ENCODE results near the gene MPP4. TPM values are rescaled to one million over a fixed set of nuclear protein-coding genes. Genes with fewer than 3 reads are reported as not detected.

Gene MPP4
- total and polyA plus RNA-seq, 2 of the 13 experiments (the other 11 are each of a cell fraction or from before 2014, with no cell fraction given): not detected

DNA sequence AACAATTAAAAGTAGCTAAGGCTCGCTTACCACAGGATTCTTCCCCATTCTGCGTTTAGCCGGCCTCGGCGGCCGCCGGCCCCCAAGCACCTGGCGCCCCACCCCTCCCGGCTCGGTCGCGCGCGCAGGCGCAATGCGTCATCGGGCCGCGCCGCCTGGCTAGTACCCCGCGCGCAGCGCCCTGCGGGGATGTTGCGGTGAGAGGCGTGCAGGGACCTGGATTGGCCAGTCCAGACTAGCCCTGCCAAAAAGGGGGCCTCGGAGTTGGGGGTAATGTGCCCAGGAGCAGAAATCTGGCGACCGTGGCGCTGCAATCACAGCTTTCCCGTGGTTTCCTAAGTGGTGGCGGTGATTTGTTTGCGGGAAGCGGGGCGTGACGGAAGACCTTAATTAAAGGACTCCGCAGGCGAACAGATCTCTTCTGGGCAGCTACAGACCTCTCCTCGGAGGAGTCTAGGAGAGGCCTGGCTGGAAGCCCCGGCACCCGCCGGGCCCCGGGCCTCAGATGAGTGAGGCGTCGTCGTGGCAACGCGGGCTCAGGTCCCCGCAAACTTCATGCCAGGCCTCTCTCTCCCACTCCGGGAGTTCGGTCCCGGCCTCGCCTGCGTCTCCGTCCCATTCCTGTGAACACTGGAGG lies 55.7 kb downstream of the MPP4 start (continued):
- TF ChIP-seq ZNF749 (CRISPR knock-in tag; IDR thresholded peaks at IDR 0.05; ENCODE audit: borderline replicate concordance): peak; percentile 79; the same call in 1 of the 2 replicates
- TF ChIP-seq RFXANK (CRISPR knock-in tag; IDR thresholded peaks at IDR 0.05): no peak
- no peak for TF ChIP-seq ATF7 (IDR thresholded peaks at IDR 0.05)
- TF ChIP-seq ATF7 (CRISPR knock-in tag; IDR thresholded peaks at IDR 0.05): no peak
- TF ChIP-seq TEAD2 (CRISPR knock-in tag; IDR thresholded peaks at IDR 0.05): 0 out of 2 replicates have a peak, but pooled peaks have one; percentile 36
- TF ChIP-seq AGO1 (IDR thresholded peaks at IDR 0.05; ENCODE audit: low read depth, low read length, poor library complexity, severe bottlenecking): peak; percentile 44
- TF ChIP-seq ZNF3 (CRISPR knock-in tag; IDR thresholded peaks at IDR 0.05): peak; percentile 7; the same call in 1 of the 2 replicates
- TF ChIP-seq, protein P1, sequence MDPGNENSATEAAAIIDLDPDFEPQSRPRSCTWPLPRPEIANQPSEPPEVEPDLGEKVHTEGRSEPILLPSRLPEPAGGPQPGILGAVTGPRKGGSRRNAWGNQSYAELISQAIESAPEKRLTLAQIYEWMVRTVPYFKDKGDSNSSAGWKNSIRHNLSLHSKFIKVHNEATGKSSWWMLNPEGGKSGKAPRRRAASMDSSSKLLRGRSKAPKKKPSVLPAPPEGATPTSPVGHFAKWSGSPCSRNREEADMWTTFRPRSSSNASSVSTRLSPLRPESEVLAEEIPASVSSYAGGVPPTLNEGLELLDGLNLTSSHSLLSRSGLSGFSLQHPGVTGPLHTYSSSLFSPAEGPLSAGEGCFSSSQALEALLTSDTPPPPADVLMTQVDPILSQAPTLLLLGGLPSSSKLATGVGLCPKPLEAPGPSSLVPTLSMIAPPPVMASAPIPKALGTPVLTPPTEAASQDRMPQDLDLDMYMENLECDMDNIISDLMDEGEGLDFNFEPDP (CRISPR knock-in tag; conservative IDR thresholded peaks at IDR 0.05): no peak
- TF ChIP-seq RBM39 (IDR thresholded peaks at IDR 0.05; ENCODE audit: low read depth, low read length, poor library complexity, severe bottlenecking): no peak
- no peak for TF ChIP-seq ZNF10 (CRISPR knock-in tag; IDR thresholded peaks at IDR 0.05; ENCODE audit: borderline replicate concordance, low read depth)
- peak; percentile 30; the same call in 1 of the 2 replicates for TF ChIP-seq CENPT (CRISPR knock-in tag; IDR thresholded peaks at IDR 0.05; ENCODE audit: low read depth)
- TF ChIP-seq ZNF296 (CRISPR knock-in tag; conservative IDR thresholded peaks at IDR 0.05): no peak
- peak; percentile 86; the same call in 1 of the 2 replicates for TF ChIP-seq DMAP1 (CRISPR knock-in tag; IDR thresholded peaks at IDR 0.05)
- TF ChIP-seq, protein P2, sequence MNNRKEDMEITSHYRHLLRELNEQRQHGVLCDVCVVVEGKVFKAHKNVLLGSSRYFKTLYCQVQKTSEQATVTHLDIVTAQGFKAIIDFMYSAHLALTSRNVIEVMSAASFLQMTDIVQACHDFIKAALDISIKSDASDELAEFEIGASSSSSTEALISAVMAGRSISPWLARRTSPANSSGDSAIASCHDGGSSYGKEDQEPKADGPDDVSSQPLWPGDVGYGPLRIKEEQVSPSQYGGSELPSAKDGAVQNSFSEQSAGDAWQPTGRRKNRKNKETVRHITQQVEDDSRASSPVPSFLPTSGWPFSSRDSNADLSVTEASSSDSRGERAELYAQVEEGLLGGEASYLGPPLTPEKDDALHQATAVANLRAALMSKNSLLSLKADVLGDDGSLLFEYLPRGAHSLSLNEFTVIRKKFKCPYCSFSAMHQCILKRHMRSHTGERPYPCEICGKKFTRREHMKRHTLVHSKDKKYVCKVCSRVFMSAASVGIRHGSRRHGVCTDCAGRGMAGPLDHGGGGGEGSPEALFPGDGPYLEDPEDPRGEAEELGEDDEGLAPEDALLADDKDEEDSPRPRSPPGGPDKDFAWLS (CRISPR knock-in tag; IDR thresholded peaks at IDR 0.05; ENCODE audit: borderline replicate concordance): no peak
- TF ChIP-seq CBX1 (IDR thresholded peaks at IDR 0.05; ENCODE audit: low read depth): peak; percentile 89
- TF ChIP-seq ETV5 (CRISPR knock-in tag; IDR thresholded peaks at IDR 0.05; ENCODE audit: borderline replicate concordance): no peak
- peak; percentile 65; the same call in 1 of the 2 replicates for TF ChIP-seq ZNF598 (CRISPR knock-in tag; IDR thresholded peaks at IDR 0.05; ENCODE audit: borderline replicate concordance)
- TF ChIP-seq DNMT1 (CRISPR knock-in tag; IDR thresholded peaks at IDR 0.05): no peak
- TF ChIP-seq IRF2 (CRISPR knock-in tag; IDR thresholded peaks at IDR 0.05): peak; percentile 73
- no peak for TF ChIP-seq NCOA1 (CRISPR knock-in tag; IDR thresholded peaks at IDR 0.05)
- no peak for TF ChIP-seq MIXL1 (CRISPR knock-in tag; IDR thresholded peaks at IDR 0.05)
- no peak; the same call in 1 of the 2 replicates for TF ChIP-seq ZNF44 (CRISPR knock-in tag; IDR thresholded peaks at IDR 0.05)
- no peak for TF ChIP-seq ZNF7 (CRISPR knock-in tag; IDR thresholded peaks at IDR 0.05)
- TF ChIP-seq NKX3-1 (CRISPR knock-in tag; IDR thresholded peaks at IDR 0.05): peak; percentile 22; the same call in 1 of the 2 replicates
- no peak; the same call in 1 of the 2 replicates for TF ChIP-seq ZBTB38 (CRISPR knock-in tag; IDR thresholded peaks at IDR 0.05)
- TF ChIP-seq, protein P3, sequence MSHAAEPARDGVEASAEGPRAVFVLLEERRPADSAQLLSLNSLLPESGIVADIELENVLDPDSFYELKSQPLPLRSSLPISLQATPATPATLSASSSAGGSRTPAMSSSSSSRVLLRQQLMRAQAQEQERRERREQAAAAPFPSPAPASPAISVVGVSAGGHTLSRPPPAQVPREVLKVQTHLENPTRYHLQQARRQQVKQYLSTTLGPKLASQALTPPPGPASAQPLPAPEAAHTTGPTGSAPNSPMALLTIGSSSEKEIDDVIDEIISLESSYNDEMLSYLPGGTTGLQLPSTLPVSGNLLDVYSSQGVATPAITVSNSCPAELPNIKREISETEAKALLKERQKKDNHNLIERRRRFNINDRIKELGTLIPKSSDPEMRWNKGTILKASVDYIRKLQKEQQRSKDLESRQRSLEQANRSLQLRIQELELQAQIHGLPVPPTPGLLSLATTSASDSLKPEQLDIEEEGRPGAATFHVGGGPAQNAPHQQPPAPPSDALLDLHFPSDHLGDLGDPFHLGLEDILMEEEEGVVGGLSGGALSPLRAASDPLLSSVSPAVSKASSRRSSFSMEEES (CRISPR knock-in tag; IDR thresholded peaks at IDR 0.05): no peak
- no peak for TF ChIP-seq SP1 (IDR thresholded peaks at IDR 0.05)
- TF ChIP-seq SP1 (CRISPR knock-in tag; IDR thresholded peaks at IDR 0.05): peak; percentile 63
- TF ChIP-seq SRF (IDR thresholded peaks at IDR 0.05; ENCODE audit: low read depth, low read length): peak; percentile 61; the same call in 1 of the 2 replicates
- no peak for TF ChIP-seq ZNF431 (CRISPR knock-in tag; IDR thresholded peaks at IDR 0.05; ENCODE audit: borderline replicate concordance, low read depth)
